ENCODE results near the gene SLC2A13.
"Not testable (repeated sequence)": the region's sequence is repeated elsewhere in the genome, so short reads cannot be mapped to it uniquely, and the experiment has no call there.

The SLC2A13 gene

GRCh38 chr12:39902821-39903220 is 203.1 kb downstream of the SLC2A13 start:
- no peak overlapping the region for H3K4me3 ChIP-seq (ENCODE audit: low read depth, low read length)
- TF ChIP-seq CTCF (IDR thresholded peaks at IDR 0.05; ENCODE audit: borderline replicate concordance, insufficient read depth, low read depth, low read length) = no peak

DNA sequence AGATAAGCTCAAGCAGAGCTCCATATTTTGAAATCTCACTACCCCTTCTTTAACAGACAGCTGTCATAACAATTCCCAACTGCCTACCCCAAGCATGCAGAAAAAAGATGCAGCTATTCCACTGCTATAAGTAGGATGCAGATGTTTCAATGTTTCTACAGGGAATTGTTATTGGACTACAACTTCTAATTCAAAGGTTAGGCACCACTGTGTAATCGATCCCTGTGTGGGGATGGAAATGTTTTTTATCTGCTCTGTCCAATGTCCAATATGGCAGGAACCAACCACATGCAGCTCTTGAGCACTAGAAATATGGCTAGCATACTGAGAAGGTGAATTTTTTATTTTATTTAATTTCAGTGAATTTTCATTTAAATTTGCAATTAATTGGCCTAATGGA is 208.6 kb downstream of the SLC2A13 start:
- TF ChIP-seq CTCF (IDR thresholded peaks at IDR 0.05; ENCODE audit: borderline replicate concordance, insufficient read depth, low read depth, low read length) = no peak
- H3K4me3 ChIP-seq (ENCODE audit: low read depth, low read length) = no peak overlapping the region

- not testable (repeated sequence) for H3K4me3 ChIP-seq (ENCODE audit: low read depth, low read length)
Observed at GRCh38 chr12:39893388-39893787, 212.5 kb downstream of the SLC2A13 start.

DNA sequence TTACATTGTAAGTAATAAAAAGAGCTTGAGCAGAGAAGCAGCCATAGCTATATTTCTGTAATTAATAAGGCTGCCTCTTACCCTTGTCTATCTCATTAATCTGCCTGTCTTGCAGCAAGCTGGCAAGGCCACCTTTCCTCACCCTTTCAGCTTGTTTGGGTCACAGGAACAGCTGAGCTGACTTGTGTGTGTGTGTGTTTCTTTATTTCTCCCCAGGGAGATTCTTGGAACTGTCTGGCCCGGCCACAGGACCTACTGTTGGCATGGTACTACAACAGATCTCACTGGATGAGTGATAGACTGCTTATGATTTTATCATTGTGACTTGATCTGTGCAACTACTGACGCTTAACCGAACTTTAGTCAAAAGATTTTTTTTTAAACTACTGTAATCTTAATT is 213.7 kb downstream of the SLC2A13 start:
- TF ChIP-seq CTCF (IDR thresholded peaks at IDR 0.05; ENCODE audit: borderline replicate concordance, insufficient read depth, low read depth, low read length) = no peak
- no peak overlapping the region for H3K4me3 ChIP-seq (ENCODE audit: low read depth, low read length)

DNA sequence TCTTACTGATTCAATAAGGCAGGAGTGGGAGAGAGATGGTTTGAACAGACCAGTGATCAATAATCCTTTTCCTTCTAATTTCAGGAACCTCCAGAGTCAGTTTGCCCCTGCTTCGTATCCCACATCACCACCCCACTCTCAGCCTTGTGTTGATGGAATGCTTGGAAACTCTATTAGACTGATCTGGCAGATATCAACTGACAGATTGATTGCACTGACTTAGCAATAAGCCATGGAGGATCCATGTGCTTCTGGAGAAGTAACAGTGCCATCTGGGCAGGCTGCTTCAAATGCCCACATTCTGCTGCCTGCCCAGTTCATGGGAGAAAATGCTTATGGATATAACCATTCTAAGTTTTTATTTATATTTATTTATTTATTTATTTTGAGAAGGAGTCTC is 218.0 kb downstream of the SLC2A13 start:
- TF ChIP-seq CTCF (IDR thresholded peaks at IDR 0.05; ENCODE audit: borderline replicate concordance, insufficient read depth, low read depth, low read length) = no peak
- no peak overlapping the region for H3K4me3 ChIP-seq (ENCODE audit: low read depth, low read length)

DNA sequence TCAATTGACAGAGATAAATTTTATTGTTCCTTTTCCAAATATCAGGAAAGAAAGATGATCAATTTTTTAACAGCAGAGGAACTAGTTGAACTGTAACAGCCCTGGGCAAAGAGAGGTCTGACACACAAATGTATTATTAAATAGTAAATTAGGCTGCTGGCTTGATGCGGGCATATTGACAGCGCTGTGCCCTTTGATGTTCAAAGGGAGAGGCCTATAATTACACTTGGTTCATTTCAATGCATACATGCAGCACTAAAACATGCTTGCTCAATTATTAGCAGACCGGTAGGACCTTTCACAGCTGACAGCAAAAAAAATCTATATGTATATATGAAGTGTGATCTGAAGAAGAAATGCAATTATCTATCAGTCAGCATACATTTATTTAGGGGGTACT is 219.8 kb downstream of the SLC2A13 start:
- H3K4me3 ChIP-seq (ENCODE audit: low read depth, low read length) = no peak overlapping the region
- no peak for TF ChIP-seq CTCF (IDR thresholded peaks at IDR 0.05; ENCODE audit: borderline replicate concordance, insufficient read depth, low read depth, low read length)

DNA sequence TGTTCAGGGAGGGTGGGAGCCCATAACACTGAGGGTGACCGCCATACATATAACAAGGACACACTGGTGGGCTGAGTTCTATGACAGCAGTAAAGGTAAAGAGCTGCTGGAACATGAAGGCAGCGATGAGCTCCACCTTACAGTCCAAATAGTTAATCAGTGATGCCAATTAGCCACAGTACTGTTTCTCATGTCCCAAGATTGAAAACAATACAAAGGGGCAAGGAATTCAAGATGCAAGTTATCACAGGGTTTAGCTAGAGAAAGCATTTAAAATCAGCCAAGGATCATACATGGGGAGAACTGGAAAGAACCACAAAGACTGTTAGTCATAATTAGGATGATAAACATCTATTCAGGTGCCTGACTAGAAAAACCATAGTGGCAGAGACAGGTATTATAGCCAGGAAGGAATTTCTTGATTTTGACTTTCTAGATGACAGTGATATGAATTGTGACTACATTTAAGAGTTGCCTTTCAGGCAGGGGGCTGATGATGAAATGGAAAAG is 221.2 kb downstream of the SLC2A13 start:
- no peak overlapping the region for H3K4me3 ChIP-seq (ENCODE audit: low read depth, low read length)
- no peak for TF ChIP-seq CTCF (IDR thresholded peaks at IDR 0.05; ENCODE audit: borderline replicate concordance, insufficient read depth, low read depth, low read length)

DNA sequence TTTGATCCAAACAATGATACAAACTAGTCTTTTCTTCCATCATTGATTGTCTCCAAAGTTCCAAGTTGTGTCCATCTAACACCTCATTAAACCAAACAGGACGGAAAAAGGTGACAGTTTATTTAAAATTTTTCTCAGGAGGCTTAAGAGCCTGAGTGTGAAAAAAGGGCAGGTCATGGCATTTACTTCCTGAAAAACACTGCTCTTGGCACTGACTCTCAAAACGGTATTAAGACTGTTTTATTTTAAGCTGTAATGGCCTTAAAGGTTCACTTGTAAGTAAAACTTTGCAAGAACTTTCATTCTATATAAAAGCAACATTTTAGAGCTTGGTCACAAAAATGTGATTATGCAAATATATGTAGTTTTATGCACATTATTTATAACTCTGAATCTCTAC is 222.5 kb downstream of the SLC2A13 start:
- no peak for TF ChIP-seq CTCF (IDR thresholded peaks at IDR 0.05; ENCODE audit: borderline replicate concordance, insufficient read depth, low read depth, low read length)

More for the DNA sequence above, 222.5 kb downstream of the SLC2A13 start:
- H3K4me3 ChIP-seq (ENCODE audit: low read depth, low read length) = no peak overlapping the region

Data from GM12875 (cell line).